MM.1S (cell line): ENCODE results near the gene VN1R5.

Source experiments
- DNase-seq: peaks from one replicate; pipeline ENCODE4 v3.0.0-alpha.2; 2015
- H2AFZ ChIP-seq: fragments of 300-600 bp; sonication (generic); 2 replicates; pipeline ENCODE4 v1.6.0; 2016; ENCODE audit warnings: antibody characterized with exemption, low read length
- H3F3A ChIP-seq: fragments of 300-600 bp; sonication (generic); 2 replicates; pipeline ENCODE4 v1.6.1; 2016; ENCODE audit warnings: mild to moderate bottlenecking, antibody characterized with exemption, low read length, moderate library complexity, mixed read lengths; ENCODE audit not compliant: insufficient read depth
- H3K27ac ChIP-seq: fragments of 300-600 bp; sonication (generic); 2 replicates; pipeline ENCODE4 v1.5.1; 2016; ENCODE audit warnings: mild to moderate bottlenecking, low read length
- H3K27me3 ChIP-seq: fragments of 300-600 bp; sonication (generic); replicated peaks from 2 replicates; pipeline ENCODE4 v1.6.0; 2016; ENCODE audit warnings: low read length; ENCODE audit not compliant: insufficient read depth
- H3K36me3 ChIP-seq: fragments of 300-600 bp; sonication (generic); replicated peaks from 2 replicates; pipeline ENCODE4 v1.6.1; 2016; ENCODE audit warnings: mild to moderate bottlenecking, low read length, mixed read lengths; ENCODE audit not compliant: insufficient read depth
- H3K4me1 ChIP-seq: fragments of 300-600 bp; sonication (generic); 2 replicates; pipeline ENCODE4 v1.6.1; 2016; ENCODE audit warnings: low read length, mixed read lengths
- H3K4me2 ChIP-seq: fragments of 300-600 bp; sonication (generic); 2 replicates; pipeline ENCODE4 v1.6.0; 2016; ENCODE audit warnings: low read depth, low read length
- H3K4me3 ChIP-seq: fragments of 300-600 bp; sonication (generic); 2 replicates; pipeline ENCODE4 v1.5.1; 2016; ENCODE audit warnings: low read length, mixed read lengths
- H3K79me2 ChIP-seq: fragments of 300-600 bp; sonication (generic); 2 replicates; pipeline ENCODE4 v1.6.1; 2016; ENCODE audit warnings: mixed run types, low read length, mixed read lengths
- H3K9ac ChIP-seq: fragments of 300-600 bp; sonication (generic); 2 replicates; pipeline ENCODE4 v1.6.1; 2016; ENCODE audit warnings: low read length, mixed read lengths
- H3K9me2 ChIP-seq: fragments of 300-600 bp; sonication (generic); replicated peaks from 2 replicates; pipeline ENCODE4 v1.6.1; 2016; ENCODE audit warnings: mild to moderate bottlenecking, low read length, mixed read lengths; ENCODE audit not compliant: insufficient read depth
- H3K9me3 ChIP-seq: fragments of 300-600 bp; sonication (generic); replicated peaks from 2 replicates; pipeline ENCODE4 v1.6.1; 2016; ENCODE audit warnings: mild to moderate bottlenecking, low read length, mixed read lengths; ENCODE audit not compliant: insufficient read depth
- H4K20me1 ChIP-seq: fragments of 300-600 bp; sonication (generic); 2 replicates; pipeline ENCODE4 v1.6.1; 2016; ENCODE audit warnings: mild to moderate bottlenecking, low read length, moderate library complexity, mixed read lengths; ENCODE audit not compliant: insufficient read depth
- EZH2 ChIP-seq: fragments of 300-600 bp; sonication (generic); optimal IDR thresholded peaks from 2 replicates; pipeline ENCODE3; 2017; ENCODE audit warnings: low read depth, mild to moderate bottlenecking, antibody characterized with exemption, low read length, mixed read lengths
- EZH2phosphoT487 ChIP-seq: fragments of 300-600 bp; sonication (generic); IDR thresholded peaks from 2 replicates; pipeline ENCODE4 v1.6.1; 2018; ENCODE audit warnings: antibody characterized with exemption, low read length
- TF ChIP-seq, protein P1 (sequence below): fragments of 300-600 bp; sonication (generic); IDR thresholded peaks from 2 replicates; pipeline ENCODE4 v1.5.1; 2016; ENCODE audit warnings: antibody characterized with exemption, low read length, mixed read lengths

Gene VN1R5

DNA sequence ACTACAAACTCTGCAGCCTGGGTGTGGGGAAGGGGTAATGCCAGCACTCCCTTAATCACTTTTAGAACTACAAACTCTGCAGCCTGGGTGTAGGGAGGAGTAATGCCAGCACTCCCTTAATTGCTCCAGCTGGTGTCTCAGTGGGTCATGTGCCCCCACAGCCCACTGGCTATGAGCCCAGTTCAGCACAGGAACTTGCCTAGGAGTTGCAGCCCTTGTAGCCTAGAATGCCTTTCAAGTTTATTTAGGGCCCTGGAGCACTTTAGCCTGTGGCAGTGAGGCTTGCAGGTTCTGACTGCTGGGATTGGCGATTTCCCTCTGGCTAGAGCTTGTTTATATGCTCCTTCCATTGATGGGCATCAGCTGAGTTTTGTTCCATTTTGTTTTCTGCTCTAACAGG, 17.1 kb downstream of the VN1R5 start:
- H3K79me2 ChIP-seq = no peaks in the 10 kb centered on the region
- no peak for TF ChIP-seq EZH2
- no peak for TF ChIP-seq EZH2phosphoT487
- TF ChIP-seq, protein P1, sequence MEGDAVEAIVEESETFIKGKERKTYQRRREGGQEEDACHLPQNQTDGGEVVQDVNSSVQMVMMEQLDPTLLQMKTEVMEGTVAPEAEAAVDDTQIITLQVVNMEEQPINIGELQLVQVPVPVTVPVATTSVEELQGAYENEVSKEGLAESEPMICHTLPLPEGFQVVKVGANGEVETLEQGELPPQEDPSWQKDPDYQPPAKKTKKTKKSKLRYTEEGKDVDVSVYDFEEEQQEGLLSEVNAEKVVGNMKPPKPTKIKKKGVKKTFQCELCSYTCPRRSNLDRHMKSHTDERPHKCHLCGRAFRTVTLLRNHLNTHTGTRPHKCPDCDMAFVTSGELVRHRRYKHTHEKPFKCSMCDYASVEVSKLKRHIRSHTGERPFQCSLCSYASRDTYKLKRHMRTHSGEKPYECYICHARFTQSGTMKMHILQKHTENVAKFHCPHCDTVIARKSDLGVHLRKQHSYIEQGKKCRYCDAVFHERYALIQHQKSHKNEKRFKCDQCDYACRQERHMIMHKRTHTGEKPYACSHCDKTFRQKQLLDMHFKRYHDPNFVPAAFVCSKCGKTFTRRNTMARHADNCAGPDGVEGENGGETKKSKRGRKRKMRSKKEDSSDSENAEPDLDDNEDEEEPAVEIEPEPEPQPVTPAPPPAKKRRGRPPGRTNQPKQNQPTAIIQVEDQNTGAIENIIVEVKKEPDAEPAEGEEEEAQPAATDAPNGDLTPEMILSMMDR = no peak
- H3K9me3 ChIP-seq = no peaks in the 10 kb centered on the region
- no peak overlapping the region for H3K27ac ChIP-seq
- no peaks in the 10 kb centered on the region for H3F3A ChIP-seq
- H2AFZ ChIP-seq = no peak overlapping the region
- no peak overlapping the region for H3K4me2 ChIP-seq
- H3K4me3 ChIP-seq = no peak overlapping the region
- H3K9ac ChIP-seq = no peak overlapping the region
- DNase-seq = no peak
- no peaks in the 10 kb centered on the region for H3K36me3 ChIP-seq
- H3K4me1 ChIP-seq = no peaks in the 10 kb centered on the region
- no peaks in the 10 kb centered on the region for H4K20me1 ChIP-seq
- H3K9me2 ChIP-seq = no peaks in the 10 kb centered on the region
- H3K27me3 ChIP-seq = no peaks in the 10 kb centered on the region

DNA sequence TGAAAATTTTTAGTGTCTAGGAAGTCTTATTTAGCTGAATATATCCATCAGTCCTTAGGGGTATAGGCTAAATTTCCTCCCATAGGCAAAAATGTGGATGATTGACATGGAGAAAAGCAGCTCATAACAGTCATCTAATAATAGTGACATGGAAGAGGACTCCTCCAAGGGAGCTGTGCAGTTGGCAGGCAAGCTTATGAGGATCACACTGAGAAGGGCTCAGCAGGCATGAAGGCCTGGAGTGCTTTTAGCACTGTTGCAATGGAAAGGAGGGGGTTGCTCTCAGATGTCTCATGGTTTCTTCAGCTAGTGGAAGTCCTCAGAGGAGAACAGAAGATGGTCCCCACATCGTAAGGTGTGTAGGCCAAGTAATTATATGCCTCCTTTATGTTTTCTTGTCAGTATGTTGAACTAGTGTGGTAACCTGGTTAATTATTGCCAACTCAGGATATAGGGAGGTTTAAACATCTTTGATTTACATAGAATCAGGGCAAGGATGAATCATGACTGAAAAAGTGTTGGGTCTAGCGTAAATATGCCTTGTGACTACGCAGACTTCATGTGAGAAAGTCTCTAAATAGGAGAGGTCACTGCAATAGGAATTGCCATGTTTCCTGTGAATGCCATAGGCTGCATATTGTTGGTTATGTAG, 18.9 kb downstream of the VN1R5 start:
- no peaks in the 10 kb centered on the region for H3F3A ChIP-seq
- no peak overlapping the region for H3K4me3 ChIP-seq
- H3K9me2 ChIP-seq = no peaks in the 10 kb centered on the region
- H3K4me2 ChIP-seq = no peak overlapping the region
- H3K79me2 ChIP-seq = no peaks in the 10 kb centered on the region
- TF ChIP-seq, protein P1 = no peak
- TF ChIP-seq EZH2phosphoT487 (no peak), EZH2 (no peak)
- no peak for DNase-seq
- H4K20me1 ChIP-seq = no peaks in the 10 kb centered on the region
- no peak overlapping the region for H3K27ac ChIP-seq
- no peaks in the 10 kb centered on the region for H3K36me3 ChIP-seq
- no peak overlapping the region for H2AFZ ChIP-seq
- no peaks in the 10 kb centered on the region for H3K27me3 ChIP-seq
- H3K9me3 ChIP-seq = no peaks in the 10 kb centered on the region
- no peaks in the 10 kb centered on the region for H3K4me1 ChIP-seq
- H3K9ac ChIP-seq = no peak overlapping the region

DNA sequence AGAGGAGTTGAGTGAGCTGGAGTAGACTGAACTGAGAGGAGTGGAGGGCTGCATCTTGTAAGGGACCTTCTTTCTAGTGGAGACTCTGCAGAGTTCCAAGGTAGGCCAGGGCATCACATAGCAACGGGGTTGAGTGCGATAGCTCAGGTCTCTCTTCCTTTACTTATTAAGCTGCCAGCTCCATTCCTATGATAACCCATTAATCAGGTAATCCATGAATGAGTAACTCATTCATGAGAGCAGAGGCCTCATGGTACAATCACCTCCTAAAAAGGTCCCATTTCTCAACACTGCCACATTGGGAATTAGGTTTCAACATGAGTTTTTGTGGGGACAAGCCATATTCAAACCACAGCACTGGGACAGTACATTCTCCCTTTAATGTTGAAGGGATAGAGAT, 21.3 kb downstream of the VN1R5 start:
- Histone ChIP-seq H3K4me2 (no peak overlapping the region), H3K27ac (no peak overlapping the region), H3K9ac (no peak overlapping the region), H2AFZ (no peak overlapping the region), H3K36me3 (no peaks in the 10 kb centered on the region), H3K9me3 (no peaks in the 10 kb centered on the region), H4K20me1 (no peaks in the 10 kb centered on the region), H3K9me2 (no peaks in the 10 kb centered on the region), H3F3A (no peaks in the 10 kb centered on the region), H3K27me3 (no peaks in the 10 kb centered on the region), H3K4me1 (no peaks in the 10 kb centered on the region), H3K4me3 (no peak overlapping the region), H3K79me2 (no peaks in the 10 kb centered on the region)
- TF ChIP-seq, protein P1 = no peak
- TF ChIP-seq EZH2 = no peak
- TF ChIP-seq EZH2phosphoT487 = no peak
- DNase-seq = no peak
